Activated naive CD8-positive, alpha-beta T cell treated with anti-CD3 and anti-CD28 coated beads for 36 hours (primary cell): ENCODE results near the gene CBLC. TPM values are rescaled to one million over a fixed set of nuclear protein-coding genes. Genes with fewer than 3 reads are reported as not detected.
"Not testable (repeated sequence)": the region's sequence is repeated elsewhere in the genome, so short reads cannot be mapped to it uniquely, and the experiment has no call there.

Experiments used
- DNase-seq: peaks from one replicate; pipeline ENCODE4 v3.0.0; 2021
- H3K27ac Mint-ChIP-seq: one replicate; pipeline ENCODE4 v1.8.0; 2022; ENCODE audit warnings: mild to moderate bottlenecking, moderate library complexity, mixed read lengths
- H3K27me3 Mint-ChIP-seq: one replicate; pipeline ENCODE4 v1.8.0; 2022; ENCODE audit warnings: mild to moderate bottlenecking, mixed read lengths
- H3K36me3 Mint-ChIP-seq: one replicate; pipeline ENCODE4 v1.8.0; 2021; ENCODE audit warnings: mild to moderate bottlenecking, mixed read lengths
- H3K4me1 Mint-ChIP-seq: one replicate; pipeline ENCODE4 v1.8.0; 2021; ENCODE audit warnings: mixed read lengths
- H3K4me3 Mint-ChIP-seq: one replicate; pipeline ENCODE4 v1.8.0; 2022; ENCODE audit warnings: mild to moderate bottlenecking, moderate library complexity, mixed read lengths
- H3K9me3 Mint-ChIP-seq: one replicate; pipeline ENCODE4 v1.8.0; 2022; ENCODE audit warnings: mixed read lengths
- total RNA-seq, 2 experiments: library from RNA; stranded (reverse); gene quantifications; one replicate each; pipeline ENCODE4 v1.2.3, GENCODE V29; 2021

The CBLC gene
- total RNA-seq, 2 experiments from 2014 or later: not detected

GRCh38 chr19:44832875-44833274, 55.2 kb downstream of the CBLC start:
- not testable (repeated sequence) for H3K4me3 Mint-ChIP-seq, H3K27ac Mint-ChIP-seq, H3K36me3 Mint-ChIP-seq, H3K9me3 Mint-ChIP-seq, H3K4me1 Mint-ChIP-seq, DNase-seq, H3K27me3 Mint-ChIP-seq

- not testable (repeated sequence) for H3K36me3 Mint-ChIP-seq, H3K9me3 Mint-ChIP-seq, DNase-seq, H3K27me3 Mint-ChIP-seq, H3K4me1 Mint-ChIP-seq, H3K4me3 Mint-ChIP-seq, H3K27ac Mint-ChIP-seq
Measured at GRCh38 chr19:44834399-44834798, 56.7 kb downstream of the CBLC start.

- DNase-seq: no peak
- peaks cover 8% of the 10 kb centered on the region for H3K27me3 Mint-ChIP-seq
- no peak overlapping the region for H3K27ac Mint-ChIP-seq
- no peaks in the 10 kb centered on the region for H3K9me3 Mint-ChIP-seq
- no peak overlapping the region for H3K4me3 Mint-ChIP-seq
- H3K4me1 Mint-ChIP-seq: peaks cover 2% of the 10 kb centered on the region
- no peaks in the 10 kb centered on the region for H3K36me3 Mint-ChIP-seq
Measured at GRCh38 chr19:44839276-44839675, 61.6 kb downstream of the CBLC start.

- no peaks in the 10 kb centered on the region for H3K36me3 Mint-ChIP-seq
- H3K9me3 Mint-ChIP-seq: no peaks in the 10 kb centered on the region
- DNase-seq: no peak
- H3K27me3 Mint-ChIP-seq: peaks cover 11% of the 10 kb centered on the region
- H3K4me3 Mint-ChIP-seq: no peak overlapping the region
- H3K27ac Mint-ChIP-seq: no peak overlapping the region
- H3K4me1 Mint-ChIP-seq: peaks cover 10% of the 10 kb centered on the region
Measured at GRCh38 chr19:44840811-44841210, 63.1 kb downstream of the CBLC start.

- no peaks in the 10 kb centered on the region for H3K36me3 Mint-ChIP-seq
- peaks cover 10% of the 10 kb centered on the region for H3K4me1 Mint-ChIP-seq
- DNase-seq: no peak
- H3K27me3 Mint-ChIP-seq: peaks cover 15% of the 10 kb centered on the region
- H3K4me3 Mint-ChIP-seq: no peak overlapping the region
- H3K27ac Mint-ChIP-seq: no peak overlapping the region
- H3K9me3 Mint-ChIP-seq: no peaks in the 10 kb centered on the region
Measured at GRCh38 chr19:44841231-44841630, 63.5 kb downstream of the CBLC start.

GRCh38 chr19:44845286-44845611, 67.6 kb downstream of the CBLC start:
- Mint-ChIP-seq H3K9me3 (no peaks in the 10 kb centered on the region), H3K27me3 (peaks cover 43% of the 10 kb centered on the region), H3K4me3 (peak overlapping the region; percentile 88), H3K27ac (peak overlapping the region; percentile 1), H3K36me3 (no peaks in the 10 kb centered on the region), H3K4me1 (peaks cover 19% of the 10 kb centered on the region)
- no peak for DNase-seq

GRCh38 chr19:44845612-44846454, 68.1 kb downstream of the CBLC start, which contains the start of gene NECTIN2:
TSS of gene NECTIN2 (plus strand) at chr19:44846297. CDS start at chr19:44846526, 229 bp downstream.
- H3K9me3 Mint-ChIP-seq: no peaks in the 10 kb centered on the region
- peaks cover 19% of the 10 kb centered on the region for H3K4me1 Mint-ChIP-seq
- H3K27ac Mint-ChIP-seq: peak within 1 kb of the TSS; percentile 1
- no peaks in the 10 kb centered on the region for H3K36me3 Mint-ChIP-seq
- H3K27me3 Mint-ChIP-seq: peaks cover 43% of the 10 kb centered on the region
- DNase-seq: peak; percentile 89
- H3K4me3 Mint-ChIP-seq: peak within 1 kb of the TSS; percentile 88

GRCh38 chr19:44846455-44847143, 68.9 kb downstream of the CBLC start:
- Mint-ChIP-seq H3K27ac (no peak overlapping the region), H3K27me3 (peaks cover 43% of the 10 kb centered on the region), H3K9me3 (no peaks in the 10 kb centered on the region), H3K4me3 (peak overlapping the region; percentile 71), H3K36me3 (no peaks in the 10 kb centered on the region), H3K4me1 (peaks cover 16% of the 10 kb centered on the region)
- DNase-seq: no peak

- Mint-ChIP-seq H3K27ac (no peak overlapping the region), H3K9me3 (no peaks in the 10 kb centered on the region), H3K27me3 (peaks cover 43% of the 10 kb centered on the region), H3K4me1 (peaks cover 16% of the 10 kb centered on the region), H3K36me3 (no peaks in the 10 kb centered on the region), H3K4me3 (peak overlapping the region; percentile 71)
- no peak for DNase-seq
Measured at GRCh38 chr19:44847144-44848035, 69.7 kb downstream of the CBLC start.

- H3K36me3 Mint-ChIP-seq: no peaks in the 10 kb centered on the region
- DNase-seq: no peak
- peaks cover 16% of the 10 kb centered on the region for H3K4me1 Mint-ChIP-seq
- no peaks in the 10 kb centered on the region for H3K9me3 Mint-ChIP-seq
- no peak overlapping the region for H3K4me3 Mint-ChIP-seq
- H3K27ac Mint-ChIP-seq: no peak overlapping the region
- H3K27me3 Mint-ChIP-seq: peaks cover 43% of the 10 kb centered on the region
Measured at GRCh38 chr19:44848036-44848811, 70.5 kb downstream of the CBLC start.

- no peak for DNase-seq
- Mint-ChIP-seq H3K27ac (no peak overlapping the region), H3K4me1 (peaks cover 16% of the 10 kb centered on the region), H3K27me3 (peaks cover 43% of the 10 kb centered on the region), H3K36me3 (no peaks in the 10 kb centered on the region), H3K9me3 (no peaks in the 10 kb centered on the region), H3K4me3 (no peak overlapping the region)
Measured at GRCh38 chr19:44848812-44849447, 71.2 kb downstream of the CBLC start.
